Daoy (cell line): ENCODE data around the gene XXYLT1. TPM values are rescaled to one million over a fixed set of nuclear protein-coding genes. Genes with fewer than 3 reads are reported as not detected.
"Not testable (repeated sequence)": the region's sequence is repeated elsewhere in the genome, so short reads cannot be mapped to it uniquely, and the experiment has no call there.

ENCODE experiments used
- DNase-seq: peaks from one replicate; pipeline ENCODE4 v3.0.0-alpha.2; 2015; ENCODE audit warnings: low read depth
- total RNA-seq: library from RNA; depleted of rRNA; stranded (reverse); fragments of >200 nt; shearing (Covaris generic); gene quantifications from 2 replicates; pipeline ENCODE4 v1.2.3, GENCODE V29; 2014

XXYLT1 gene
- total RNA-seq, 1 experiment from 2014 or later, result 20.9 TPM

- no peak for DNase-seq
Observed at GRCh38 chr3:195208183-195208582, 62.8 kb downstream of the XXYLT1 start.

GRCh38 chr3:195207731-195208130 is 63.2 kb downstream of the XXYLT1 start:
- no peak for DNase-seq

- no peak for DNase-seq
Observed at GRCh38 chr3:195207056-195207455, 63.9 kb downstream of the XXYLT1 start.

- DNase-seq, result peak; percentile 35
Observed at GRCh38 chr3:195204360-195205163, 66.4 kb downstream of the XXYLT1 start.

- DNase-seq, result no peak
Observed at GRCh38 chr3:195203606-195204005, 67.4 kb downstream of the XXYLT1 start.

GRCh38 chr3:195201295-195201694 is 69.7 kb downstream of the XXYLT1 start:
- DNase-seq, result peak; percentile 22

GRCh38 chr3:195200010-195200822 is 70.7 kb downstream of the XXYLT1 start:
- DNase-seq, result no peak

- DNase-seq, result no peak
Observed at GRCh38 chr3:195198426-195199346, 72.3 kb downstream of the XXYLT1 start.

GRCh38 chr3:195197765-195198425 is 73.1 kb downstream of the XXYLT1 start:
- DNase-seq, result peak; percentile 51

GRCh38 chr3:195196266-195196665 is 74.7 kb downstream of the XXYLT1 start:
- DNase-seq, result peak; percentile 56

GRCh38 chr3:195195321-195196209 is 75.4 kb downstream of the XXYLT1 start:
- no peak for DNase-seq

GRCh38 chr3:195194559-195195206 is 76.3 kb downstream of the XXYLT1 start:
- DNase-seq, result no peak

- no peak for DNase-seq
Observed at GRCh38 chr3:195191580-195191979, 79.4 kb downstream of the XXYLT1 start.

- DNase-seq, result no peak
Observed at GRCh38 chr3:195189821-195190220, 81.1 kb downstream of the XXYLT1 start.

GRCh38 chr3:195188426-195188927 is 82.5 kb downstream of the XXYLT1 start:
- no peak for DNase-seq

- DNase-seq, result no peak
Observed at GRCh38 chr3:195187609-195188425, 83.1 kb downstream of the XXYLT1 start.

GRCh38 chr3:195186710-195187047 is 84.3 kb downstream of the XXYLT1 start:
- not testable (repeated sequence) for DNase-seq

GRCh38 chr3:195186041-195186709 is 84.8 kb downstream of the XXYLT1 start:
- DNase-seq, result no peak
